ENCODE measurements around the gene NETO2. TPM values are rescaled to one million over a fixed set of nuclear protein-coding genes. Genes with fewer than 3 reads are reported as not detected.

The NETO2 gene
- polyA plus RNA-seq, 1 donor from 2014 or later, result 101 TPM

GRCh38 chr16:47064775-47065174, 79.0 kb downstream of the NETO2 start:
- H3K9ac ChIP-seq (ENCODE audit: low read length), result no peak overlapping the region
- H3K4me3 ChIP-seq (ENCODE audit: low read length), result no peak overlapping the region
- H3K79me2 ChIP-seq (replicated peaks; ENCODE audit: insufficient read depth, low read length), result no peaks in the 10 kb centered on the region
- H3K9me3 ChIP-seq (ENCODE audit: low read length), result no peaks in the 10 kb centered on the region
- no peaks in the 10 kb centered on the region for H3K36me3 ChIP-seq (ENCODE audit: insufficient read depth, low read length)
- no peaks in the 10 kb centered on the region for H3F3A ChIP-seq (ENCODE audit: insufficient read depth, low read length, poor library complexity, severe bottlenecking)
- H3K4me2 ChIP-seq (ENCODE audit: low read length), result no peak overlapping the region
- no peaks in the 10 kb centered on the region for H3K27me3 ChIP-seq (ENCODE audit: insufficient read depth, low read depth, low read length)
- H3K27ac ChIP-seq (ENCODE audit: low read length), result no peak overlapping the region
- TF ChIP-seq REST (IDR thresholded peaks at IDR 0.05; ENCODE audit: borderline replicate concordance) (no peak), TAF1 (IDR thresholded peaks at IDR 0.05; ENCODE audit: low read depth) (no peak), POLR2AphosphoS5 (IDR thresholded peaks at IDR 0.05) (no peak), EZH2 (IDR thresholded peaks at IDR 0.05; ENCODE audit: borderline replicate concordance, insufficient read depth, low read length, poor library complexity, severe bottlenecking) (no peak), EP300 (conservative IDR thresholded peaks at IDR 0.05; ENCODE audit: poor library complexity, severe bottlenecking) (no peak), RAD21 (conservative IDR thresholded peaks at IDR 0.05) (no peak), MXI1 (conservative IDR thresholded peaks at IDR 0.05; ENCODE audit: poor library complexity, severe bottlenecking) (no peak)
- no peak overlapping the region for H2AFZ ChIP-seq (ENCODE audit: low read depth, low read length)
- no peaks in the 10 kb centered on the region for H3K9me2 ChIP-seq (ENCODE audit: insufficient read depth, low read length)
- H4K20me1 ChIP-seq (ENCODE audit: insufficient read depth), result no peaks in the 10 kb centered on the region

- H3F3A ChIP-seq (ENCODE audit: insufficient read depth, low read length, poor library complexity, severe bottlenecking), result no peaks in the 10 kb centered on the region
Observed at GRCh38 chr16:47063011-47063724, 80.6 kb downstream of the NETO2 start.

More at GRCh38 chr16:47063011-47063724, 80.6 kb downstream of the NETO2 start:
- Histone ChIP-seq H3K9me3 (ENCODE audit: low read length) (no peaks in the 10 kb centered on the region), H3K9me2 (ENCODE audit: insufficient read depth, low read length) (no peaks in the 10 kb centered on the region), H3K36me3 (ENCODE audit: insufficient read depth, low read length) (no peaks in the 10 kb centered on the region), H4K20me1 (ENCODE audit: insufficient read depth) (no peaks in the 10 kb centered on the region), H3K27ac (ENCODE audit: low read length) (no peak overlapping the region), H3K9ac (ENCODE audit: low read length) (no peak overlapping the region), H2AFZ (ENCODE audit: low read depth, low read length) (no peak overlapping the region), H3K79me2 (replicated peaks; ENCODE audit: insufficient read depth, low read length) (no peaks in the 10 kb centered on the region), H3K4me2 (ENCODE audit: low read length) (no peak overlapping the region), H3K27me3 (ENCODE audit: insufficient read depth, low read depth, low read length) (no peaks in the 10 kb centered on the region), H3K4me3 (ENCODE audit: low read length) (no peak overlapping the region)
- no peak for TF ChIP-seq RAD21 (conservative IDR thresholded peaks at IDR 0.05)
- TF ChIP-seq EZH2 (IDR thresholded peaks at IDR 0.05; ENCODE audit: borderline replicate concordance, insufficient read depth, low read length, poor library complexity, severe bottlenecking), result no peak
- TF ChIP-seq POLR2AphosphoS5 (IDR thresholded peaks at IDR 0.05), result no peak
- TF ChIP-seq EP300 (conservative IDR thresholded peaks at IDR 0.05; ENCODE audit: poor library complexity, severe bottlenecking), result no peak
- TF ChIP-seq CTCF (IDR thresholded peaks at IDR 0.05; ENCODE audit: poor library complexity, severe bottlenecking), result no peak
- TF ChIP-seq SMC3 (conservative IDR thresholded peaks at IDR 0.05; ENCODE audit: poor library complexity), result no peak
- no peak for TF ChIP-seq MXI1 (conservative IDR thresholded peaks at IDR 0.05; ENCODE audit: poor library complexity, severe bottlenecking)
- no peak for TF ChIP-seq TAF1 (IDR thresholded peaks at IDR 0.05; ENCODE audit: low read depth)
- TF ChIP-seq REST (IDR thresholded peaks at IDR 0.05; ENCODE audit: borderline replicate concordance), result no peak

All from neural cell (in vitro differentiated cells).